ENCODE measurements around the gene FBXL14. TPM values are rescaled to one million over a fixed set of nuclear protein-coding genes. Genes with fewer than 3 reads are reported as not detected.
"Not testable (repeated sequence)": the region's sequence is repeated elsewhere in the genome, so short reads cannot be mapped to it uniquely, and the experiment has no call there.

The FBXL14 gene
- total RNA-seq, 1 donor from 2014 or later, result 6.9 TPM

DNA sequence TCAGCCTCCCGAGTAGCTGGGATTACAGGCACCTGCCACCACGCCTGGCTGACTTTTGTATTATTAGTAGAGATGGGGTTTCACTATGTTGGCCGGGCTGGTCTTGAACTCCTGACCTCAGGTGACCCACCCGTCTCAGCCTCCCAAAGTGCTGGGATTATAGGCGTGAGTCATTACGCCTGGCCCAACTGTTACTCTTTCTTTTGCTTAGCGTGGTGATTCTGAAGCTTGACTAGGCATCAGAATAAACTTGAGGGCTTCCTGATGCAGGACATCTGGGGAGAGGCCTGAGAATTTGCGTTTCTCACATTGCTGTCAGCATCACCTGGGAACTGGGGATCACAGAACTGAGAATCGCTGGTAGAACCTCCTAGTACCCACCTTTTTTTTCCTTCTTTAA is 8.3 kb upstream of the FBXL14 start:
- not testable (repeated sequence) for DNase-seq (ENCODE audit: low spot score)
- intact Hi-C loops (cut with DNase I), result loop anchor here (5.0 kb wide), 1 partner anchor 485 kb away; no protein-coding TSS in a partner anchor

DNA sequence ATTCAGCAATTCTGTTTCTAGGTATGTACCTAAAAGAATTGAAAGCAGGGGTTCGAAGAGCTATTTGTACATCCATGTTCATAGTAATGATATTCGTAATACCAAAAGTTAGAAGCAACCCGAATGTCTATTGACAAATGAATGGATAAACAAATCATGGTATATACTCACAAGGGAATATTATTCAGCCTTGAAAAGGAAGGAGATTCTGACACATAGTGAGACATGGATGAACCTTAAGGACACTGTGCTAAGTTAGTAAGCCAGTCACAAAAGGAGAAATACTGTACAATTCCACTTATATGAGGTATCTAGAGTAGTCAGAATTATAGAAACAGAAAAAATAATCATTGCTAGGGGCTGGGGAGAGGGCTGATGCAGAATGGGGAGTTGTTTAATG is 4.4 kb upstream of the FBXL14 start:
- intact Hi-C loops (cut with DNase I), result loop anchor here (10.0 kb wide), 3 partner anchors 394 to 844 kb away; partner anchors contain the start of genes RAD52 and WNK1
- DNase-seq (ENCODE audit: low spot score), result no peak

DNA sequence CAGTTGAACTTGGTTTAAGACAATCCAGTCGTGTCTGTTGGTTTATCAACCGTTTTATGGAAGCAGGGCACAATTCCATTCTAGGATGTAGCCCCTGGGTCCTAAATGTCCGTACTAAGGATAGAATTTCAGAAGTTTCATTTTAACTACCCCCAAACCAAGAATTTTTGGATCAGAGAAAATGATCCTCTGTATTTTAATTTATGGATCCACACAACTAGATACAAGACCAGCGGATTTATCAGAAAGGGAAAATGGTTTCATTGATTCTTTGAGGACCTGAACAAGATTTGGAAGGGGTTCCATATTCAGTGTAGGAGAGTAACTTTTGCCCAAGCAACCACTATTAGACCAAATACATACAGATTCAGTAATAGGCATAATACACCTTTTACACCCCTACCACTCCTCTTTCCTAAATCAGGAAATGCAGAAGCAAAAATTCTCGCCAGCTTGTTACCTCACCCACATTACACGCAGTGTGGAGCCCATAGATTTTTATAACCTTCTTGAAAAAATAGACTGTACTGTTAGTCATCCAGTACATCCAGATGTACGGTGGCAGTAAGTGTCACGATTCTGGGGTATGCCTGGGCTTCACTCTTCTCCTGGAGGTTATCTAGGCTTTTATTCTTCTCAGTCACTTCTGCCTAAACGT is 1.4 kb upstream of the FBXL14 start:
- intact Hi-C loops (cut with DNase I), result loop anchor here (10.0 kb wide), 3 partner anchors 391 to 841 kb away; partner anchors contain the start of genes RAD52 and WNK1
- DNase-seq (ENCODE audit: low spot score), result no peak

GRCh38 chr12:1595026-1595561 is 713 bp upstream of the FBXL14 start:
- no peak for DNase-seq (ENCODE audit: low spot score)
- intact Hi-C loops (cut with DNase I), result loop anchor here (10.0 kb wide), 3 partner anchors 390 to 840 kb away; partner anchors contain the start of genes RAD52 and WNK1

DNA sequence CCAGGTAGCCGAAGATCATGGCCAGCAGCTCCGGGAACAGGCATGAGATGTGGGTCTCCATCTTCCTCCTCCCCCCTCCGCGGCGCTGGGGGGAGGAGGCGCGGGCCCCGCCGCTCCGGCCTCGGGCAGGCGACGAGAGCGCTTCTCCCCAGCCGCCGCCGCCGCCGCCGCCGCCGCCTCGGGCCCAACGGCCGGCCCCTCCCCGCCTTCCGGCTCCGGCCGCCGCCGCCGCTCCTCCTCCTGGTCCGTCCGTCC is 448 bp downstream of the FBXL14 start:
- no peak for DNase-seq (ENCODE audit: low spot score)
- intact Hi-C loops (cut with DNase I), result loop anchor here (5.0 to 10.0 kb wide), 4 partner anchors 389 to 839 kb away; partner anchors contain the start of genes ERC1, RAD52 and WNK1

GRCh38 chr12:1593174-1594005 is 991 bp downstream of the FBXL14 start:
- DNase-seq (ENCODE audit: low spot score), result peak; percentile 81
- intact Hi-C loops (cut with DNase I), result loop anchor here (5.0 to 10.0 kb wide), 4 partner anchors 389 to 839 kb away; partner anchors contain the start of genes ERC1, RAD52 and WNK1

DNA sequence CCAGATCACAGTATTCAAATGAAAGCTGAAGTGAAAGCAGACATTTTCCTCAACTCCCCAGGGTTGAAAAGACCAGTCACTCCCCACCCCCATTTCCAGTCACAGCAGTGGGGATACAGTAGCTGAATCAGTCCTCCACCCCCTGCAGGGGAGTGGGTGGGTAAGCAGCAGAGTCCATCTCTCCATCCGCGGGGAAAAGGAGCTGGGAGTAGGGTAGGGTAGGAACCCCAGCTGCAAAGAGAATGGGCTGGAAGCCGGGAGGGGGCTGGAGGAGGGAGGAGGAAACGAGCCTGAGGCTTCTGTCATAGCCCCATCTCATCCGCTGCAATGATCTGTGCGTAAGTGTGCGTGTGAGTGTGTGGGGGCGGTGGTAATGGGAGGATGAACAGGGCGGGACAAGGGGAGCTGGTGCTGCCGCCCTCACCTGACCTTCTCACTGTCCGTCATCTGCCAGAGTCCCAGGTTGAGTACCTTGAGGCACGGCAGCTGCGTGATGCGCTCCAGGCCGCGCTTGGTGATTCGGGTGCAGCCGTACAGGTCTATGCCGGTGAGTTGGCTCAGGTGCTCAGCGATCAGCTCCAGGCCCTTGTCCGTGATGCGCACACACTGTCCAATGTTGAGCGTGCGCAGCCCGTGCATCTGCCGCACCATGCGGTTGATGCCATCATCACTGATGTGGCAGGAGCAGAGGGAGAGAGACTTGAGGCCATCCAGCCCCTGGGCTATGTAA is 1.8 kb downstream of the FBXL14 start:
- DNase-seq (ENCODE audit: low spot score), result no peak
- intact Hi-C loops (cut with DNase I), result loop anchor here (5.0 to 10.0 kb wide), 4 partner anchors 388 to 838 kb away; partner anchors contain the start of genes ERC1, RAD52 and WNK1

- intact Hi-C loops (cut with DNase I), result loop anchor here (5.0 to 10.0 kb wide), 4 partner anchors 387 to 837 kb away; partner anchors contain the start of genes ERC1, RAD52 and WNK1
- no peak for DNase-seq (ENCODE audit: low spot score)
Measured at GRCh38 chr12:1591543-1591942, 2.8 kb downstream of the FBXL14 start.

DNA sequence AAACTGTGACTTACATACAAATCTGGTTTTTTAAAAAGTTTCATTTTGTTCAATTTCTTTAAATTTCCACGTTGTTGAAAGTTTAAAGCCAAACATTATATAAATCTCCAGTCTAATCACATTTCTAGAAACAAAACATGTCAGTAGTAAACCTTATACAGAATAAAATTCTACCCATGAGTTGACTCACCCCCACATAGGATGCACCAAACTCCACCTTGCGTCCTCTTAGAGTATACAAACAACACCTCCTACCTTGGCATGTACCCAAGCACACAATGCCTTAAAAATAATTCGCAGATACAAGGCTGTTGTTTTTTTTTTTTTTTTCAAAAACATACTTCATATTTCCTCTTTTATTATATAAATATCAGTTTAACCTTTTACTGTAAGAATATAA is 3.3 kb downstream of the FBXL14 start:
- intact Hi-C loops (cut with DNase I), result loop anchor here (5.0 to 10.0 kb wide), 4 partner anchors 386 to 836 kb away; partner anchors contain the start of genes ERC1, RAD52 and WNK1
- no peak for DNase-seq (ENCODE audit: low spot score)

DNA sequence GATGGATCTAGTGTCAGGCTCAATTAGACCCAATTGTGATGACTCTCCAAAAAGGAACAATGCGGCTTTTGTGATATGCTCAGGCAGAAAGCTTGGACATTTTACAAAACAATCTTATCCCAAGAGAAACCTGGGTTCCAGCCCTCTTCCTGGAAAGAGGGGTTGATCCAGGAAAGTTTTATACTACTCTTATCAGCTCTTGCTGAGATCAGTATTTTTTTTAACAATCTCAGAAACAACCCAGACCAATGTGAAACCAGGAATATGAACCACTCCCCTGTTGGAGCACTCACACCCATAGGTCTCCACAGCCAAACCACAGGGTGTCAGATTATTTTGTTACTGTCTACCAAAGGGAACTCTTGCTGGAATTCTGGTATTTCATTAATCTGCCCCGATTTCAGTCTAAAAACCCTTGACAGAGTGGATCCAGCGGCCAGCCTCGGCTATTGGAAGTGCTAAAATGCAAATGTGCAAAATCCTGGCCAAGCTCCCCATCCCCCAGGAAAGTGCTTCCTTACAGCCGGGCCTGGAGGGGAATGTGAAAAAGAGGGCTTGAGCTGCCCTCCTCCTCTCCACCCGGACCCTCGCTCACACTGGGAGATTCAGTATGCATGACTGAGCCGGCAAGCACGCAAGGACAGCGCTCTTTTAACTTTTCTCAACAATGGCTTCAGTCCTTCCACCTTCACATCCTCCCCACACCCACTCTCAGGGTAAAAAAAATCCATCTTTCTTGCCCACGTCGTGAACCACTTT is 4.0 kb downstream of the FBXL14 start:
- intact Hi-C loops (cut with DNase I), result loop anchor here (5.0 to 10.0 kb wide), 4 partner anchors 386 to 836 kb away; partner anchors contain the start of genes ERC1, RAD52 and WNK1

GRCh38 chr12:1588575-1588947 is 5.8 kb downstream of the FBXL14 start:
- no peak for DNase-seq (ENCODE audit: low spot score)
- intact Hi-C loops (cut with DNase I), result loop anchor here (10.0 kb wide), 1 partner anchor 1014 kb away; no protein-coding TSS in a partner anchor

More for the DNA sequence above, 4.0 kb downstream of the FBXL14 start:
- DNase-seq (ENCODE audit: low spot score), result no peak

DNA sequence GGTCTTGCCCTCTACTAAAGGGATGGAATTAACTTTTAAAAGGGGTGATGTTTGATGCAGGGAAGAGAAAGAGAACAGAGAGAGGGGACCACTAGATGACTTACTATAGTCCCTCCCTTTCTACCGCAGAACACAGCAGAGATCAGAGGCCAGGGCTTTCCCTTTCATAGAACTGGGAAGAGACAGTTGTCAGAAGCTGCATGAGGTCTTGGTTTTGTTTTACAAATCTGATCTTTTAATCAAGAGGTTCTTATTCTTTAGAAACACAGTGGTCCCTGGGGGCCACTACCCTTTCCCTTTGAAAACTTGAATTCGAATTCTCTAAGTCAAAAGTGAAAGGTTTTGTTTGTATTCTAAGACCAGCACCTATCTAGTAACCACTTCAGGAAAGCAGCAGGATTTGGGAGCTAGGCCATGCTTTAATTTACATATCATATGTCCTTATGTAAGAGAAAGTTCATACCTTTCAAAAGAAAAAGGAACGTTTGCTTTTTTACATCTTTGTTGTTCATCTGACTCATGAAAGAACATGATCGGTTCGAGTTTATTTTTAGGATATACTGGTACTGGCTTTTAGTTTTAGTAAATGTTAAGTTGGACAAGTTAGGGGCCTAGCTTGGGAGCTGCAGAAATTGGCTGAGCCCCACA is 6.3 kb downstream of the FBXL14 start:
- intact Hi-C loops (cut with DNase I), result loop anchor here (10.0 kb wide), 1 partner anchor 1013 kb away; no protein-coding TSS in a partner anchor
- DNase-seq (ENCODE audit: low spot score), result no peak

DNA sequence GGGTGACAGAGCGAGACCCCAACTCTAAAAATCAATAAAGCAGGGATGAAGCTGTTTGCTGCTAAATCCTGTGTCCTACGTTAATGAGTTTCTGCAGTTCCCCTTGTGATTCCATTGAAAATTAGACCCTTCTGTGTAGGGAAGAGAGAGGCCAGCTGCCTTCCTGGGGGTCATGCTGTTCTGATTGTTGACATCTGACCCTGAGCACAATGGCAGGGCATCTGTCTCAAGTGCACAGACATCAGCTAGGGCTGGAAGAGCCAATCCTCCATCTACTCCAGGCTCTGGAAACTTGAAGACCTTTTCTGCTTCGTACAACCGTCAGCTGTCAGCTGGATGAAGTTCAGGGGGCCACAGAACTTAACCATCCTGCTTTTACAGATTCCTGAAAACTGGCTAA is 10.1 kb downstream of the FBXL14 start:
- intact Hi-C loops (cut with DNase I), result loop anchor here (10.0 kb wide), 1 partner anchor 1010 kb away; no protein-coding TSS in a partner anchor
- DNase-seq (ENCODE audit: low spot score), result no peak

GRCh38 chr12:1583421-1584078 is 10.8 kb downstream of the FBXL14 start:
- intact Hi-C loops (cut with DNase I), result loop anchor here (2.0 to 10.0 kb wide), 2 partner anchors 465 to 1009 kb away; no protein-coding TSS in a partner anchor
- DNase-seq (ENCODE audit: low spot score), result no peak

GRCh38 chr12:1582709-1583050 is 11.7 kb downstream of the FBXL14 start:
- intact Hi-C loops (cut with DNase I), result loop anchor here (2.0 to 10.0 kb wide), 2 partner anchors 464 to 1008 kb away; no protein-coding TSS in a partner anchor

GRCh38 chr12:1581973-1582708 is 12.2 kb downstream of the FBXL14 start:
- intact Hi-C loops (cut with DNase I), result loop anchor here (2.0 to 10.0 kb wide), 2 partner anchors 463 to 1007 kb away; no protein-coding TSS in a partner anchor
- DNase-seq (ENCODE audit: low spot score), result no peak

More at GRCh38 chr12:1582709-1583050, 11.7 kb downstream of the FBXL14 start:
- DNase-seq (ENCODE audit: low spot score), result no peak

Data from cardiac septum (tissue), 1 donor.